Dermis blood vessel endothelial cell (primary cell): ENCODE data around the gene WWC2. TPM values are rescaled to one million over a fixed set of nuclear protein-coding genes. Genes with fewer than 3 reads are reported as not detected.

Source experiments
- DNase-seq: peaks from one replicate; pipeline ENCODE4 v3.0.0; 2010
- total RNA-seq: library from RNA; depleted of rRNA; stranded (reverse); fragments of >200 nt; gene quantifications from 2 replicates; pipeline ENCODE4 v1.2.3, GENCODE V29; 2014

WWC2 gene
- total RNA-seq, 1 donor from 2014 or later = 31.3 TPM

- DNase-seq = peak; percentile 48
Measured at GRCh38 chr4:183333983-183334382, 234.9 kb downstream of the WWC2 start.

DNA sequence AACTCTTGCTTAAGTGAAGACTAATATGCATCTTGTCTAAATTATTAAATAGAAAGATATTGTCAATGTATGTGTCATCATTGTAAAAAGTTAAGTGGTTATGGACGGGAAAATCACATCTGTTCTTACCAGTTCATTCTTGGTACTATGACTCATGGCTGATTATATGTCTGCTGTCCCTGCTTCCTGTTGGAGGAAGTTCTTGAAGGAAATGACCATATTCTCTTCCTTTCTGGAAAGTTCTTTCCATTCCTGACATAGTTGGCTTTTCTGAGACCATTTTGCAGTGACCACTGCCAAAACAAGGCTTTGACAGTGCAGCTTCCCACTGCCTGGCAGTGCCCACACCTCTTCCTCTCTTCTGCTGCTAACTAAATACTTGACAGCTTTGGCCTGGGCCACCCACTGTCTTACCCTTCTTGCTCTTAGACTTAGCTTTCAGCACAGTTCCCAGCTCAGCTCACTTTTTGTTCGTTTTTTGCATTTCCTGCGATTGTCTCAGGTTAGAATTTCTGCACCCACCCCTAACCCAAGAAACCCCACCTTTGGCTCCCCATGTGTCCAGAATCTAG is 236.4 kb downstream of the WWC2 start:
- DNase-seq = peak; percentile 93

DNA sequence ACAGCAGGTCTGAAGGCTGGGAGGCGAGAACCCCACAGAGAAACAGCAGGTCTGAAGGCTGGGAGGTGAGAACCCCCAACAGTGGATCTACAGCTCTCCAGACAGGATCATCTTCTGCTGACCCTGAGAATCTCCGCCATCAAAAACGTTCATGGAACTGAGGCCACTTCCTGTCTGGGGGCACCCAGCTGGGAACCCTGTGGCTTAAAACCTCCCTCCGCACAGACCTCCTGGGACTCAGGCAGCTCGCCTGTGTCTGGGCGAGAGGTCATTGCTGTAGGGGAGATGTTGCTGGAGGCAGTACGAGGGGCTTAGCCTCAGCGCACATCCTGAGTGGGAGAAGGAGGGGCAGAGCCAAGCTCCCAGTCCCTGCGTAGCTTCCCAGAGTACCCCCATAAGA is 238.3 kb downstream of the WWC2 start:
- DNase-seq = no peak

GRCh38 chr4:183337833-183338232 is 238.8 kb downstream of the WWC2 start:
- DNase-seq = no peak

- no peak for DNase-seq
Measured at GRCh38 chr4:183342541-183343533, 243.8 kb downstream of the WWC2 start.

DNA sequence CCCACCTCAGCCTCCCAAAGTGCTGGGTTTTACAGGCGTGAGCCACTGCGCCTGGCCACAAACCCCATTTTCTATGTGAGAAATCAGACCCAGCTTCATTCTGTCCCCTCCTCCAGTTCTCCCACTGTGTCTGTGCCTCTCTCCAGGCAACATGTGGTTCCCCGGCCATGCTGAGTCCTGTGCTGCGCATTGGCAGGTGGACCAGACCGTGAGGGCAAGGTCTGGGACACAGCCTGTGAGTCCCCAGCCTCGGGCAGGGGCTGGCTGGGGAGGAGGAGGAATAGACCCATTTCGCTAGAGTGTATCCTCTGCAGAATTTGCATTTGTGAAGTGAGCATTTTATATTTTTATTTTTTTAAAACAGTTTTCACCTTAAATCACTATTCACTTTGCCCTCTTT is 244.7 kb downstream of the WWC2 start:
- no peak for DNase-seq

- DNase-seq = no peak
Measured at GRCh38 chr4:183344523-183345255, 245.6 kb downstream of the WWC2 start.

DNA sequence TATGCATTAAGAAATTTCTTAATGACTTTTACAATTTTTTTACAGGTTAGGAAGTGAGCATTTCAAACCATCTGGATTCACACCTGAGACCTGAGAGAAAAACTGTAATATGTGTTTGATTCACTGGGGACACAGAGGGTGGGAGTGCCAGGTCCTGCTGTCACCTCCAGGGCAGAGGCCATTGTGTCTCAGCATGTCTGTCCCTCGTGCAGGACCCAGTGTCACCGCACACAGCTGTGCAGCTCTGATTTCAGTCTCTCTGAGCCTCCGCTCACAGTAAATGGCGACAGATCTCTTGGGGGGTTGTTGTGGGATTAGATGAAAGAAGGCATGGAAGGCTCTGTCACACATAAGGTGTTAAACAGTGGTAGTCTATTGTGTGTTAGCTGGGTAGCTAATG is 246.2 kb downstream of the WWC2 start:
- DNase-seq = no peak

DNA sequence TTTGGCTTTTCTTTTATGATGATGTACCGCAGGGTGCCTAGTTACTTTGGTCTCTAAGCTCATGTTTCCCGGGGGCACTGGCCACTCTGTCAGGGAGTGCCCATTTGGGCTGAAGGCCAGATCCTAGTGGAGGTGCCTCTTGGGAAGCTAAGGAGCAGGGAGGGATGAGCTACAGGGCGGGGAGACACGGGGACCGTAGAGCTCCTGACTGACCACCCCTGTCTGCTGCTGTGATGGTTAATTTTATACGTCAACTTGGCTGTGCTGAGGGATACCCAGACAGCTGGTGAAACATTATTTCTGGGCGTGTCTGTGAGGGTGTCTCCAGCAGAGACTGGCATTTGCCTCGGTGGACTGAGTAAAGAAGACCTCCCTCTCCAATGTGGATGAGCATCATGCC is 248.1 kb downstream of the WWC2 start:
- no peak for DNase-seq

DNA sequence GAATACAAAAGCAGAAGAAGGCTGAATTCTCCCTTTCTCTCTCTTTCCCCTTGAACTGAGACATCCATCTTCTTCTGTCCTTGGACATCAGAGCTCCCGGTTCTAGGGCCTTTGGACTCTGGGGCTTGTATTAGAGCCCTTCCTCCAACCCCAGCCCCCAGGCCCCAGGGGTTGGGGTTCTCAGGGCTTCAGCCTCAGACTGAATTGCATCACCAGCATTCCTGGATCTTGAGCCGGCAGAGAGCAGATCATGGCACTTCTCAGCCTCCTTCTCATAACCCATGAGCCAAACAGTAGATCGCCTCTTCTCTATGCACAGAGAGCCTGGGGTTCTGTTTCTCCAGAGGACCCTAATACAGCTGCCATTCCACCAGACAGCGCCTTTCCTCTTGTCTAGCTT is 248.5 kb downstream of the WWC2 start:
- no peak for DNase-seq

- DNase-seq = no peak
Measured at GRCh38 chr4:183348136-183348535, 249.1 kb downstream of the WWC2 start.

DNA sequence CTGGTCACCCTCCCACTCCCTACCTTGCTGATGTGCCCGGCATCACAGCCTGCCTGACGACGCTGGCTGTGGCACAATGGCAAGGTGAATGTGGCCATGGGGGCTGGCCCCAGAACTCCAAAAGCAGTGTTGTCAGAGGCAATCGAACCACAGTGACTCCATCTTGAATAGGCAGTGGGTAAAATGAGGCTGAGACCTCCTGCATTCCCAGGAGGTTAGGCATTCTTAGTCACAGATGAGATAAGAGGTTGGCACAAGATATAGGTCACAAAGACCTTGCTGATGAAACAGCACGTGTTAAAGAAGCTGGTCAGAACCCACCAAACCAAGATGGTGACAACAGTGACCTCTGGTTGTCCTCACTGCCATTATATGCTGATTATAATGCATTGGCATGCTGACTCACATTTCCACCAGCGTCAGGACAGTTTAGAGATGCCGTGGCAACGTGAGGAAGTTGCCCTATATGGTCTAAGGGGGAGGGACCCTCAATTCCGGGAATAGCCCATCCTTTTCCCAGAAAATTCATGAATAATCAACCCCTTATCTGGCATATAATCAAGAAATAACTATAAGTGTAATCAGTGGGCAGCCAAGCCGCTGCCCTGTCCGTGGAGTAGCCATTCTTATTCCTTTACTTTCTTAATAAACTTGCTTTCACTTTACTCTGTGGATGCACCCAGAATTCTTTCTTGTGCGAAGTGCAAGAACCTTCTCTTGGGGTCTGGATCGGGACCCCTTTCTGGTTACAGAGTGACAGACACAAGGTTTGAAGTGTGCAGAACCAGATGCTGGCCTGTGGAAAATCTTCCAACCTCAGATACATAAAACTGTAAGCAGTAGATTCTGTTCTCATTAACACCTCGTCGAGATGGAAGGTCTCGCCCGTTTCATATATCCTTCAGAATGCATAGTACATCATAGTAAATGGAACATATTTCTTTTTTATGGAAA is 249.9 kb downstream of the WWC2 start:
- peak; percentile 91 for DNase-seq

DNA sequence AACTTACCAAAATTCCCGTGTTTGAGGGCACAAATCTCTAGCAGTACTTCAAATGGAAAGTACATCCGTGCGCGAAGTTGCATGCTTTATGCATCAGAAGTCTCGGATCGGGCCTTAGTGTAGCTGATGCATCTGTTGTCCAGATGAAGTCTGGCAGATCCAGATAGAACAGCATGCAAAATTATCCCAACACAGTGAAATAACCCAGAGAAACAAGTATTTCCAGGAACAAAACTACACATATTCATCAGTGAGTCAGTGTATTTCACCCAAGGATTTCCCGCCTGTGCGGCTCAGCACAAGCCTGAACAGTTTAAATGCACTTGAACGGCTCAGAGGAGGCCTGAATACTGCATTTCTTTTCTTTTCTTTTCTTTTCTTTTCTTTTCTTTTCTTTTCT is 250.6 kb downstream of the WWC2 start:
- DNase-seq = no peak

GRCh38 chr4:183350317-183351071 is 251.4 kb downstream of the WWC2 start:
- DNase-seq = no peak

DNA sequence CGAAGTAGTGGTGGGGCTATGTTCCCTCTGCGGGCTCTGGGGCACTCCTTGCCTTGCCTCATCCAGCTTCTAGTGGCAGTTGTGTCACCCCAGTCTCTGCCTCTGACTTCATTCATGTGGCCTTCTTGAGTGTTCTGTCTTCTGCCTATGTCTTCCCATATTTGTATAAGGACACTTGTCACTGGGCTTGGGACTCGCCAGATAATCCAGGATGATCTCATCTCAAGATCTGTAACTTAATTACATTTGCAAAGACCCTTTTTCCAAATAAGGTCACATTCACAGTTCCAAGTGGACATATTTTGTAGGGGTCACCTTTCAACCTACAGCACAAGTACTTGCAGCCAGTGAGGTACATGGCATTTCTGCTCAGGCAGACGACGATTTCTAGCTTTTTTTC is 253.5 kb downstream of the WWC2 start:
- no peak for DNase-seq

- no peak for DNase-seq
Measured at GRCh38 chr4:183353557-183353956, 254.5 kb downstream of the WWC2 start.

DNA sequence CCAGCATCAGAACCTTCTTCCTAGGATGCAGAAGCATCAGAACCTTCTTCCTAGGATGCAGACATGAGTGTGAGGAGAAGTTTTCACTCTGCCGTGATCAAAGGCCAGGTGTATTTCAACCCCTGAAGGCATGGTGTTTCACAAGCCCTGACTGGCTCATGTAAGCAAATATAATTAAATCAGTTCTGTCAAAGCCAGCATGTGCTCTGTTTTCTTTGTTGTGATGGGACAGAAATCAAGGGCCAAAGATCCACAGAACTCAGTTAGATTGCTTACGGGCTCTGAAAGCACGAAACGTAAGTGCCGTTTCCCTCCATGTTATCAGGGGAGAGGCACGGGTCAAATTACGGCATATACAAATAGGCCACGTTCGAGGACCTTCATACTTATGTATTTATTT is 255.2 kb downstream of the WWC2 start:
- DNase-seq = no peak

DNA sequence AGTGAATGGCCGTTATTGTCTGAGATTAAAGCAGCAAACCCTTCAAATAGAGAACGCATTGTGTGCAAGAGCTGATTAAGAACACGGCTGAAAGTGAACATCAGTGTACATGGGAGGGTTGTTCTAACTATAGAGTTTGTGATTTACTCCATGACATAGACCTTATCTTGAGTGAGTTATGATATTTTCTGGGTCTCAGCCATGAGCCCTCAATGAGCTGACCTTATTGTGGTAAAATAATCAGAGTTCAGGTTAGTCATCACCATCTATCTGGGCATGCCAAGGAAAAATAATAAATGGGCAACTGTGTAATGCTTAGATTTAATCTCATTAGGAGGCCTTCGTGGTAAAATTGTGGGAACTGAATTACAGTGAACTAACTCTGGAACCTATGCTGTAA is 256.3 kb downstream of the WWC2 start:
- DNase-seq = peak; percentile 85

- no peak for DNase-seq
Measured at GRCh38 chr4:183356173-183356830, 257.2 kb downstream of the WWC2 start.

DNA sequence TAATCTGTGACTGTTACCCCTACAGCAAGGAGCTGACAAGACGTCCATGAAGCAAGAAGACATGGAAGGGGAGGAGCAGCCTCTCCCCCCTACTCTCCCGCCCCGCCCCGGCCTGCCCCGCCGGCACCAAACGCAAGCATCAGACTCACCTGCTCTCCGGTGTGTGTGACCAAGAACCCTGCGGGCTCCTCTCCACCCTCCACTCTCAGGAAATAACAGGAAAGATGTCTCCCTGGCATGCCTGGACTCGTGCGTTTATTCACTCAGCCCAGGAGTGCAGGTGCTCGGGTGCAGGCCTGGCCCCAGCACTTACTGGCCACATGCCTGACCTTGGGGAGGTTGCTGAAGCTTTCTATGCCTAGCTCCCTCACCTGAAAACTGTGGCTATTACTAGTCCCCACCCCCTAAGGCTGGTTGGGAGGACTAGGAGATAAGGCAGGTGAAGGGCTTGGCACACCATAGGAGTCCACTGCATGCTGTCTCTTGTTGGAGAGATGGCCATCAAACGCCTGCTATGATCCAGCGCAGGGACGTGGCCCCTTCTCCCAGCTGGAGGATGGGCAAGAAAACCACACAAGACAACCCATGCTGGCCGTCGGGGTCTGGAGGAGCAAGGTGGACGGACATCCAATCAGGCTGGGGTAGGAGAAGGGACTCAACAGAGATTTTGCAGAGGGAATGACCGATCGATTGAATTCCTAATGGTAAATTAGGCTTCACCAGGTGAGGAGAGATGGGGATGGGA is 258.0 kb downstream of the WWC2 start:
- DNase-seq = no peak
